Measurements from ENCODE around the gene ELP4.

Gene ELP4

DNA sequence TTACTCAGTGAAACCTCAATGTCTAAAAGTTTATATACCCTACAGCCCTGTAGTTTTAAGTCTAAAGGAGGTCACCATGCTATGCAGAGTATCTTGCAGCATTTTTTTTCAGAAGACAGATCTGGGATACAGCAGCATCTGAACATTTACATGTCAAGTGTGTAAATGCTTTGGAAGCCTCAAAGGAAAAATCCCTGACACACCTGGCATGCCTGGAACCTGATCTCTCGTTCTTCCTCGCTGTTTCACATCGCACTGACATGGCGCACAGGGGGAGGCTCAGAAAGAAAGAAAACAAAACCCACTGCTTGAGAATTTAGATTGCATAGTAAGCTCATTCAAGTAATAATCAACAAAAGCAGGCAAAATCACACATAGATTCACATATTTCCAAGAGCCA lies 270.5 kb downstream of the ELP4 start:
- no peak for DNase-seq (ENCODE audit: low read depth)

DNA sequence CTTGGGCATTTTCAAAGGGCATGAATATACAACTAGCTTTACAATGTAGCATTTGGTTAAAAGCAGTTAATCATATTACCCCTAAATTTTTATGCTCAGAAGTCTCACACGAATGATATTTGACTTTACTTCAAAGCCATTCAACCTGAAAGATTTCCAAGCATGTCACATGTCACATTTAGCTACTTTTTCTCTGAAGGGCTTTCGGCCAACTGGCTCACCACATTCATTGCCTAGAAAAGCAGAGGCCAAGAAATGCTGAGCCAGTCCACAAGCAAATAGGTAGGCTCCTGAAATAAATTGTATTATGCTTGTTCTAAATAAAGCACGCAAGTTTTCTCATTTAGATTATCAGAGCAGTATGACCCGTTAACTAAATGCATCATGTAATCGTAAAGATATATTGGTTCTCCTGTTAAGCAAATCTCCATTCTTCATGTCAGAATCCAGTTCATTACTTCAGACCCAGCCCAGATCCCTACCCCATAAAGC lies 271.0 kb downstream of the ELP4 start:
- no peak for DNase-seq (ENCODE audit: low read depth)

DNA sequence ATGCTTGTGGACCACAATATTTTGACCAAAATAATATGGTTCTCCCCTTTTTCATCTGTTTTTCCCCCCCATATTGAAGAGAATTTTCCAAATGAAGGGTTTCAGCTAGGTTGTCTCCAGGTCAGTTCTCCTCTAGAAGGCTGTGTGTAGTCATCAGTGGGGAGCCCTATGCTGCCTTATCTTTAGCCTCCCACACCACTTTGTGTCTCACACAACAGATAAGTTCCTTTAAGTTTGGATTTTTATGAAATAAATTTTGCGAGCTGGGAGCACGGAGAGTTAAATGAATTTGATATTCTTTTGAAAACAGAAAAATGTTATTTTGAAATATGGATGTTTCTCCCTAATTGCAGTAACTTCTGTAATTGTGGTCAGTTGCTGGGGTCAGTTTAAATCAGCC lies 272.7 kb downstream of the ELP4 start:
- no peak for DNase-seq (ENCODE audit: low read depth)

DNA sequence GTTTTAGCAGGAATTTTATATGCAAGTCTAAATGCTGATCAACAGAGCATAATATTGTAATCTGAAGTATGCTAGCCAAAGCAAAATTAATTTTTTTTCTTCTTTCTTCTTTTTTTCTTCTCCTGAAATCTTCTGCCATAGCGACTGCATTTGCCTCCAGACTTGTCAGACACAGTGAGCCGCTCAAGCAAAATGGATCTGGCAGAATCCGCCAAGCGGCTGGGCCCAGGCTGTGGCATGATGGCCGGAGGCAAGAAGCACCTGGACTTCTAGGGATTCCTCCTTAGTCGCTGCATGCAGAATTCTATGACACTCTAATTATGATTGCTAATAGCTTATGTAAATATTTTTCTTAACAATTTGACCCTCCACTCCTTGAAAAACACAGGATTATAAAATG lies 273.7 kb downstream of the ELP4 start:
- DNase-seq (ENCODE audit: low read depth), result no peak

DNA sequence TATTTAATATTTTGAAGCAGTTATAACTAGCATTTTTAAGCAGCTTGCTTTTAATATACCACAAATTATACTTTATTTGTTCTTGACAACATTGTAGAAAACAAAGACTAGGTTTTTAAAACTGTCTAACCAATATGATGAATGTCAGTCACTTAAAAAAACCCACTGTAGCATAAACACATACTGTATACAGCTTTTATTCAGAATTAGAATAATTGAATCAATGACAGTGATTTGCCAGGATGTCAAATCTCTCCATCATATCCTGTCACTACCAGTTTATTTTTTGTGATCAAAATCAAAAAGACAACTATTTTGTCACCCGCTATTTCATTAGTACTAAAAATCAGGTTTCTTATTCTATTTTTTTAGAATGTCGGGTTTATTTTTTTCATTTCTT lies 275.0 kb downstream of the ELP4 start:
- DNase-seq (ENCODE audit: low read depth), result no peak

DNA sequence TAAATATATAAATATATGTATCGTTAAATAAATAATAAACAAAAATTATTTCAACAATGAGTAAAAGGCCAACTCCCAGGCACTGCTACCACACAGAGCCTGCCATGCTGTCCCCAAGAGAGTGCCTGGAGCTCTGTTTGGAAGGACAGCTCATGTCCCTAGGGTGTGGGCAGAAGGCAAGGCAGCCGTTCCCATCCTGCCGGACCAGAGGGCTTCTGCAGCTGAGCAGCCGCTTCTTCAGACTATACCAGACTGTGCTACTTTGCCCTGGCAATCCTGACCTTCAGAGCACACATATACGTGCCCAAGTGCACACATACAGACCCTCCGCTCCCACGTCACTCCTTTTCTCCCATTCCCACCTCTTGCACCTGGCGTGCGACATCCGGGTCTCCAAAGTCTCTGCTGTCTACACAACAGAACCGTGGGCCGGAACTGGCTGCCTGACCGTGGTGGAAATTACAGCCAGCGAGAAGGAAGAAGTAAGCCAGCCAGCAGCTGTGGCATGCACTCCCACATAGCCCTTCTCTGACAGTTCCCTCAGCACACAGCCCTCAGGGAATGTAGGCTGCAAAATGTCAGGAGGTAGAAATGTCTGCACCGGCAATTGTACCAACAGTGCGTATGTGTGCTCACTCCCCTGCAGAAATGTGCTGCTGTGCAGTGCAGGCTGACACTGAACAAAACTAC lies 277.6 kb downstream of the ELP4 start:
- DNase-seq (ENCODE audit: low read depth), result no peak

DNA sequence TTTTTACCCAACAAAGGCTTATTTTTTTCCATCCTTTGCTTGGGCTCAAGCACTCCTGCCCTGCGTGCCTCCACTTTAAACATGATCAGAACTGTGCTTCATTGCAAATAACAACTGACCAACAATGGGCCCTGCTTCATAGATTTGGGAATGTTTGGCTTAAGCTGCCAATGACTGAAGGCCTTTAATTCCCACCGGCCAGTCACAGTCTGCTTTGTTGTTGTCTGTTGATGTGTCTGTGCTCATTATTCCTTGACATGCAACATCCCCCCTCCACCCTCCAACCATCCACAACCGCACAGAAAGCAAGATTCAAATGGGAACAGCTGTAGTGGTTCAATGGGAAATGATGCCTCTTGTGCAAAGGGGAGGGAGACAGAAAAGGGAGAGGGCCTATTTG lies 278.5 kb downstream of the ELP4 start:
- no peak for DNase-seq (ENCODE audit: low read depth)

DNA sequence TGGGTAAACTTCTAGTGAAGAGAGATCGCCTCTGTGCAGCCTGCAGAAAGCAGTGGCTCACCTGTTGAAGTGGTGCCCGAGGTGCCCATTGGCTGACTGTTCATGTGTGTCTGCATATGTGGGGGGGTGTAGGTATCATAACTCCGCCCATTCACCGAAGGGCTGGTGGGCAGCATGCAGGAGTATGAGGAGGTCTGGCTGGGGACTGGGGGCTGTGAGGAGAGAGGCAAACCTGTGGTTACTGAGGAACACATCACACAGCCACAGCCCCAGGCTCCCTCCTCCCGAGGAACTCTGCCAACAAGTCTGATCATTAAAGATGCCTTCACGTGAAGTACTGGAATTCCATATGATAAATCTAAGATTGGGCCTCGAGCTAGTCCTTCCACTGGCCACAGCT lies 281.1 kb downstream of the ELP4 start:
- DNase-seq (ENCODE audit: low read depth), result no peak

DNA sequence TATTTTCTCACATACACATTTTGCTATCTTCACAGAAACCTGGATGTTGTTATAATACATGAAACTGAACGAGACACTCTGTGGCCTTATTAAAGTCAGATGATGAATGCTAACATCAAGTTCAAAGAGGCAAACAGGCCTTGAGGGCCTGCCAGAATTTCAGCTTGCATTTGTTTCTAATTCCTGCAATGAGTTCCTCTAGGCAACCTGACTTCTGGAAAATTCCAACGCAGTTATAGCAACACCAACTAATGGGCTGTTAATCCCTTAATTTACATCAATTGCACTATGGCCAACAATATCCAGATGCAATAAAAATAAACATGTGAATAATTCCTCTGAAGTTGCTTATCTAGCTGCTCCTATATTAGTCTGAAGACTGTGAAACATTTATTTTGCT lies 282.5 kb downstream of the ELP4 start:
- DNase-seq (ENCODE audit: low read depth), result no peak

DNA sequence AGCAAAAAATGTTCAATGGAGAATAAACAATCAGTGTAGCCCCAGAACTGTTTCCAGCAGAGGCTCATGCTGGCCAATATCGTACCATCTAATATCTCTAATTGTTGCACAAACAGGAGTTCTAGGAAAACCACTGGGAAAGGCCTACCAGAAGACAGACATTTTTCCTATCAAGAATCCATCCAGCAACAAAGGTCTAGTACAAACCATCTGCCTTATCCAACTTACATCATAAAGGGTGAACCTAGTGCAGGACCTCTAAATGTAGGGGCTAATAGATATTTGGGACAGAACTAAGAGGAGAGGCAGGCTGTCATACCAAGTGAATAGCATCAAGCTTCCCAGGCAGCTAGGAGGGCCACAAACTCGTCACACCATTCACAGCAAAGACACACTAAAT lies 282.9 kb downstream of the ELP4 start:
- no peak for DNase-seq (ENCODE audit: low read depth)

DNA sequence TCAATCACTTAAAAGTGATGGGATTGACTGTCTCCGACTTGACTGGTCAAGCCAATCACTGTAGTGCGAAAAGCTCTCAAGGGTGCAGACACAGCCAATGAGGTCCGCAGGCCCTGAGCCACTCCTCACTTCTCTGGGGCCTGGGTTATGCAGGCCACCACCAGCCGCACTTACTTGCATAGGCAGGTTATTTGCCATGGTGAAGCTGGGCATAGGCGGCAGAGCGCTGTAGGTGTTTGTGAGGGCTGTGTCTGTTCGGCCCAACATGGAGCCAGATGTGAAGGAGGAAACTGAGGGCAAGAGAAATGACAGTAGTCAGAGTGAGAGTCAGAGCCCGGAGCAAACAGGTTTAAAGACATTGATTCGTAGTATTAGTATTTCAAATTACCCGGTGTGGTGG lies 283.7 kb downstream of the ELP4 start:
- DNase-seq (ENCODE audit: low read depth), result no peak

DNA sequence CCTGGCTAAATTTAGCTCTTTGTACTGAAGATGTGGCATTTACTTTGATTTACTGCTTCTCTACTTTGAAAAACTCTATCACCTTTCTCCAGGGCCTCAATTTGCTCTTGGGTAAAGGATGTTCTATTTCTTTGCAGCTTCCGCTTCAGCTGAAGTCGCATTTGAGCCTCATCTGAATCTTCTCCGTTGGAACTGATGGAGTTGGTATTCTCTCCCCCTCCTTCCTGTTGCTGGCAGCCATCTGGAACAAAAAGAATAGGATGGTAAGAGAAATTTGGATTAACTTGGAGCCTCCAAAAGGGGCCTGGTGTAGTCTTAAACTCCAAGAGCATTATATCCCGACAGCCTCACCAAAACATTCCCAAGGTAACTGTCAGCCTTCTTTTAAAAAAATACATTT lies 285.0 kb downstream of the ELP4 start:
- DNase-seq (ENCODE audit: low read depth), result no peak

DNA sequence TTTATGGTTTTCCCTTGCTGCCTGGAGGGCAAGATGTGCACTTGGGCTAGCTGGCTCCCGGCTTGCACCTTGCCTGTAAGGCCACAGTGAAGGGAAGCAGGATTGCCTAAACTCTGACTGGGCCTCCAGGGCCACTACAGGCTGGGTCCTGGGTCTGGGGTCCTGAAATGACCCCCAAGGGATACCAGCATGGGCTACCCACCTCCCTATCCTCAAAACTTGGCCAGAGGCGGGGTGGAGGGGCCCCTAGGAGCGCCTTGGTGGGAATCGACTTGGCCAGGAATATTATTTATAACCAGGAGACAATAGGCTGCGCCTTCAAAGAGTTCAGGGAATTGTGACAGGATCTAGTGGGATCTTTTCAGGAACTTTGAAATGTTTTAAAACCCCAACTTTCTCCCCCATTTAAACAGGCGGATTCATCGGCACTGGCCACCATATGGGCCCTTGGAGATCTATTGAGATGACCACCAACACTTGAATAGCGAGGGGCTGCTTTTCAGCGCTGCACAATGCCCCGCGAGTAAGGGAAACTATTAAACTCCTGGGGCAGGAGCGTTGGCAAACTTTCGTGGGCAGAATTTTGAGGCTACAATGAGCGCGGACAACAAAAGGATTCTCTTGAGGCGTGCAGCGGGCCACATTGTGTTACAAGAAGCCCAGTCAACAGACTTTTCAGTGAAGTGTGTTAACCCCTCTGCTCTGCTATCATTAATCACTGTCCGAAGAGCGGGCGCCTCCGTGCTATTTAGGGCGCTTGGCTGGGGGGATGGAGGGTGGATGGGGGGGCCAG lies 286.3 kb downstream of the ELP4 start:
- no peak for DNase-seq (ENCODE audit: low read depth)

DNA sequence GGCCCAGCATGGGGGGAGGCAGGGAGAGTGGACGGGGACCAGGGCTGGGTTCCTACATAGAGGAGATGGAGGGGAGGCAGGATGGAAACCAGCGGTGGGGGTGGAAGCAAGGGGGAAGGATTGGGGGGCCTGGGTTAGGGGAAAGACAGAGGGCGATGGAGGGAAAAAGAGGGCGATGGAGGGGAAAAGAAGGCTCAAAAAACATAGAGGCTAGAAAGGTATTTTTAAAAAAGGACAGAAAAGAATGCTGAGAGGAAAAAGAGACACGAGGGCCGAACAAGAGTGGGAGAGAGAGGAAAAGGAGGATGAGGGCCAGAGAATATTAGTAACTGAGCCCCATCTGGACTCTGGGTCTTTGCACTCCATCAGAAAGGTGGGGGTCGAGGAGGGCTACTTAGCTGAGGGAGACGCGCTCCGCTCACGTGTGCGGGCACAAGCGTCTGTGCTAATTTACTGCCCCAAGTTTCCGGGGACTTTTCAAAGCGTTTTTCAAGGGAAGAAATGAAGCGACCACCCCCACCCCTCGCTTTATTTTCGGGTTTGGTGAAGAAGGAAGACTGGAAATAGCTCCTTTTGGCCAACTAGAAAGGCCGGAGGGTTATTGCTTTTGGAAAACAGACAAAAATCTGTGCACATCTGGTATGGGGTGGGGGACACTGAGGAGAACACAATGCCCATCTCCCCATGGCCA lies 287.1 kb downstream of the ELP4 start:
- DNase-seq (ENCODE audit: low read depth), result no peak

DNA sequence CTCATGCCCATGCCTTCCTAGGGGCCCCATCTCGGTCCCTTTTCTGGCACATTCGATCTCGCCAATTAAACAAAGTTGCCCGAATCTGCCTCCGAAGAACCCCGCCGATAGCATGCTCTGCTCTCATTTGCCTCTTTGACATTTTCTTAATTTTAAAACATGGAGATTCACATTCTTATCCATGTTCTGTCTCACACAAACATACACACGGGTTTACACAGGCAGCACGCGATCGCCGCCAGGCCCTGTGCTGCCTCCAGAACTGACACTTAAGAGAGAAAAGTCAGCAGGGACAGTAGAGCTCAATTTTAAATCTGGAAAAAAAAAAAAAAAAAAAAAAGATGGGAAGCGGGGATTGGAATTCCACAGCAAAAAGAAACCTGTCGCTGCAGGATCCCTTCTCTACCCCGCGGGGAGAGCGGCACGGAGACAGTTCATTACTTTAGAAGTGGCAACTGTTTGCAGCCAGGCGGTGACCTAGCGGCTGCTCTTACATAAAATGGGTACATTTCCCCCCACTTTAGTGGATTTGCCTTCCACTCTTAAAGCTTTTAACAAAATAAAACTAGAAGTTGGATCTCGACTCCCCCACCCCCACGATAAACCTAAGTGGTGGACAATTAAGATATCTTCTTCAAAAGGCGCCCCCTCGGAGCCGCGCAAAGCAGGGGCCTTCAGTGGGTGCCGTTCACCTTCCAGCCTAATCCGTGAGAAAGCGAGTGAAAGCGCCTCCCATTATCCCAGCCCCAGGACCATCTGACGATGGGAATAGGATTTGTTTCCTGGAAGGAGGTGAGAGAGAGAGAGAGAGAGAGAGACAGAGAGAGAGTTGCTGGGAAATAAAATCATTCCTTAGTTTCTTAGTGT lies 287.9 kb downstream of the ELP4 start:
- DNase-seq (ENCODE audit: low read depth), result no peak

DNA sequence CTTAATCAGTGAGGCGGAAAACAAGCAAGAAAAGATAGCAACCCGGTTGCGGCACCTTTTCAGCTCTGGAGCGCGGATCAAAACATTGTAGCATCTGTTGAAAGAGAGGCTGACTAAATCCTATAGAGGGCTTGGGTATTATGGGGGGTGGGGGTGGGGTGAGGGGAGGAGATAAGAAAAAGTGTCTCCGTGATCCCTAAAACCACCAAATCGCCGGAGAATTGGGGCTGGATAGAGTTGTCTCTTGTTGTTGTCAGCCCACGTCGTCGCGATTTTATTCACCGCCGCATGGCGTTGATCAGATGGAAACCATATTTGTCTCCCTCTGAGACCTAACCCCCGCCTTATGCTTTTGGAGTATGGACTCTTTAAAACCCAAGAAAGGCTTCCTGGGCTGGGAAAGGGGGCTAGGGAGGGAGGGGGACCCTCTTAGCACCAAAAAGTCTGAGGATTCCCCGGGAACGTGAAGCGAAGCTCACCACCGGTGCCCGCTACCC lies 288.5 kb downstream of the ELP4 start:
- DNase-seq (ENCODE audit: low read depth), result no peak

DNA sequence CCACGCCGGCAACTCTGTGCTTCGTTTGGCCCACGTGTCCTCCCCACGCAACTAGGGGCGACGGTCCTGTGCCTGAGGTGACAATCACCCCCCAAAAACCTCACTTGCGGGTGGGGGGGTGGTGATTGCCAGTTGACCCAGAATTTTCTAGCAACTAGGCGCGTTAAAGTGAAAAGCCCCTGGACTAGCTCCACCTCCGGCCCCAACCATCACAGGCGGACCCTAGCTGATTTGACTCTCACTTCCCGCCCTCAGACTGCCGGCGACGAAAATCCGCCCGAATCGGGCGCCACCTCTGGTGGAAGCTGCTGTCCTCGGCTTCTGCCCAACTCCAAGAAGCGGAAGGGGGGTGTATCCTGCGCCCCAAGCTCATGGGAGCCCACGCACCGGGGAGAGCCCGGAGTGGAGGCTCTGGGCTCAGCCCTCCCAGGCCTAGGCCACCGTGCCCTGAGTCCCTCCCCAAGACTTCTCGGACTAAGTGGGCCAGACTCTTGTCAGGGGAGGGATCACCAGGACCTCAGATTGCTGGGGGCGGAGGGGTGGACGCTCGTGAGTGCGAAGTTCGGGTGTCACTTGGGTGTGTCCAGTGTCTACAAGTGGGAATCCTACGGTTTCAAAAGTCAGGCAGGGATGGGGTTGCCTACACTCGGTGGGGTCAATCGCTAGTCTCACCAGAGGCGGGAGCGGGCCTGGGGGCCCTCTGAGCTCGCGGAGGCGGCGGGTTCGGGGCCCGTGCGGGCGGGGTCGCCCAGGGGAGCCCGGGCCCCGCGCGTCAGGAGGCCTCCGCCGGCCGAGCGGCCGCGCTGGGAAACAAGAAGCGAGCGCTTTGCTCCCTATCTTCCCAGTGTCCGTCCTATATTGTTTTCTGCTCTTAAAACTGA lies 289.2 kb downstream of the ELP4 start:
- DNase-seq (ENCODE audit: low read depth), result no peak

DNA sequence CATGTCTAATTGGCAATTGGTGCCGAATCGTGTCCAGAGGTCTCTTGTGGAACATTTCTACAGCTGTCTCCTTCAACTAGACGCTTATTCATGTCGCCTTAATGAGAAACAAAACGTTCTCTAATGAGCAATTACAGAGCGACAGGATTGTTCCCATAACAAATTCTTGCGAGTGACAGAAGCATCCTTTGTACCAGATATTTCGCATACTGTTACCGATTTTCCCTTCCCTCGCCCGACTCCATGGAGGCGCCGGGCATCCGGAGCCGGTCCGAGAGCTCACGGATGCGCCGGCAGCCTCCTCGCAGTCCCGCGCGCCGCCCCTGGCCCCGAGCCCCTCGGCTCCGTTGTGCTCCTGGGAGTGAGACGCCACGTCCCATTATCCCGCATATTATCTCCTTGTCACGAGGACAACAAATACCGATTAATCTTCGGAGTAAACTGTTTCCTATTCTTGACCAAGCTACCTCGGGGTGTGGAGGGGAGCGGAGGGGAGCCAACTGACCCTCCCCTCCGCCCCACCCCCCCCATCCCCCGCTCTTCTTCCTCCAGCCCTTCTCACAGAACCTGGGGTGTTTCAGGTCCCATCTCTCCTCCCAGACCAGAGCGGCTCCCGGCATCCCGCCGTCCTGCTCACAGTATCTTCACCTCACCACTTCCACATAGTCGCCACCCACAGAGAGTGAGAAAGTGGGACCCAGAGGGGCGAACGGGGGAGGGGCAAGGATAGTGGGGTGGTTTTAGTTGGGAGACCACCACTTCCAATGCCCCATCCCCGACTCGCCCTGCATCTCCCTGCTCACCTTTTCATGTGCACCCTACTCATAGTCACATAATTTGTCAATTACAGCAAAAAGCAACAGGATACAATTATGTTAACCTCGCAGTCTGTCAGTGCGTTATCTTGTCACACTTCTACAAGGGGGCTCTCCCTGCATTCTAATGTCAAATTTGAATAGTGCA lies 290.1 kb downstream of the ELP4 start:
- DNase-seq (ENCODE audit: low read depth), result no peak

DNA sequence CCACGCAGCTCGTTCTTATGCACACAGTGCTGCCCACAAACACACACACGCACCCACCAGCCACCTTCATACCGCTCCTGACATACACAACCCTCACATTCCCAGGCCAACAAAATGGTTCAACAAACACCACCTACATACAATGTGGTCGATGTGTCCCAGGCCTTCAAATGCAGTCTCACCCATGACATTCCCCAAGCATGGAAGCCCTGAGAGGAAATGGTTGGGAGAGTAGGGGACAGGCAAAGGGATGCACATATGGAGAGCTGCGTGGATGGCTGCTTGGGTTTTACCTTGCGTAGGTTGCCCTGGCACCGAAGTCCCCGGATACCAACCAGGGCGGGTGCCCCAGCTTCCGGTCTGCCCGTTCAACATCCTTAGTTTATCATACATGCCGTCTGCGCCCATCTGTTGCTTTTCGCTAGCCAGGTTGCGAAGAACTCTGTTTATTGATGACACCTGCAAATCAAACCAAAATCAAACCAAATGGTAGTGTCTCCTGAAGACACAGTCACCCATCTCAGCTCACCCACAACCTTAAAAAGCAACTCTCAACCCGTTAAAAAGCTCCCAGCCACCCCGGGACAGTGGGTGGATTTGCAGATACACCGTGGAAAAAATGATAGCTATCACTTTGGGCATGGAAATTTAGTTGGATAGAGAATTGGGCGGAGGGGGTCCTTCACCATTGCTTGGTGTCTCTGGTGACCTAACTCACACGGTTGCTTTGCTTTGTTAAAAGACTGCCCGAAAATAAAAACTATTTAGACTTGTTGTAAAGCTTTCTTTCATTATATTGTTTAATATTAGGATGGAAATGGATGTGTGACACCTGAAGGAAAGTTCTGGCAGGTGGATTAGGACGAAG lies 291.1 kb downstream of the ELP4 start:
- DNase-seq (ENCODE audit: low read depth), result no peak
